ENCODE results near the gene DSTYK.

The DSTYK gene

GRCh38 chr1:205211169-205211838 is at the start of gene DSTYK:
Gene DSTYK, minus strand, starts transcription at chr1:205211702. Its CDS starts 167 bp downstream, at chr1:205211535.
- DNase-seq, result peak; percentile 87

GRCh38 chr1:205259998-205260397 is 48.5 kb upstream of the DSTYK start:
- no peak for DNase-seq

GRCh38 chr1:205259324-205259832 is 47.9 kb upstream of the DSTYK start:
- no peak for DNase-seq

- no peak for DNase-seq
Observed at GRCh38 chr1:205258719-205259118, 47.2 kb upstream of the DSTYK start.

- no peak for DNase-seq
Observed at GRCh38 chr1:205258261-205258691, 46.8 kb upstream of the DSTYK start.

- DNase-seq, result no peak
Observed at GRCh38 chr1:205257735-205258134, 46.2 kb upstream of the DSTYK start.

GRCh38 chr1:205256951-205257625 is 45.6 kb upstream of the DSTYK start:
- no peak for DNase-seq

- peak; percentile 35 for DNase-seq
Observed at GRCh38 chr1:205255941-205256780, 44.7 kb upstream of the DSTYK start.

- no peak for DNase-seq
Observed at GRCh38 chr1:205251576-205251975, 40.1 kb upstream of the DSTYK start.

- no peak for DNase-seq
Observed at GRCh38 chr1:205250699-205251098, 39.2 kb upstream of the DSTYK start.

GRCh38 chr1:205249651-205250050 is 38.1 kb upstream of the DSTYK start:
- no peak for DNase-seq

- no peak for DNase-seq
Observed at GRCh38 chr1:205248793-205249601, 37.5 kb upstream of the DSTYK start.

GRCh38 chr1:205247130-205247921 is 35.8 kb upstream of the DSTYK start:
- DNase-seq, result no peak

GRCh38 chr1:205246351-205247119 is 35.0 kb upstream of the DSTYK start:
- DNase-seq, result no peak

GRCh38 chr1:205245096-205245495 is 33.6 kb upstream of the DSTYK start:
- DNase-seq, result no peak

GRCh38 chr1:205244384-205244783 is 32.9 kb upstream of the DSTYK start:
- DNase-seq, result no peak

- no peak for DNase-seq
Observed at GRCh38 chr1:205243350-205244191, 32.1 kb upstream of the DSTYK start.

- no peak for DNase-seq
Observed at GRCh38 chr1:205241366-205242030, 30.0 kb upstream of the DSTYK start.

GRCh38 chr1:205240569-205240968 is 29.1 kb upstream of the DSTYK start:
- DNase-seq, result no peak
